ENCODE results near the gene GAREM2.

DNA sequence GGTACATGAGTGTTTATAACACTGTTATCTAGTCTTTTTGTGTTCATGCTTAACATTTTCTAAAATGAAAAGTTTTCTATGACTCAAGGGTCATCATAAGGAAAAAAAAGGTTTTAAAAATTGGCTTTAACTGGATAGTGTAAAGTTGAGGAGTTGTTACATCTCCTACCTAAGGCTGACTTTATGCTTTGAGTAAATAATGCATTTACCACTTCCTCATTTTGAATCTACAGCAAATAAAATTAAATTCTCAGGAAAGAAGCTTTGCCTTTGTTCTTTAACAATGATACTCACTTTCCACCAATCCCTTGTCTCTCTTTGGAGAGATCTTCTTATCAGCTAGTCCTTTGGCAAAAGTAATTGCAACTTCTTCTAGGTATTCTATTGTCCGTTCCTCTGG, 41.9 kb downstream of the GAREM2 start:
- TF ChIP-seq EP300 (IDR thresholded peaks at IDR 0.05; ENCODE audit: low read depth) (no peak), POLR2A (IDR thresholded peaks at IDR 0.05) (no peak), POLR2AphosphoS5 (IDR thresholded peaks at IDR 0.05) (no peak)
- TF ChIP-seq, protein P1, sequence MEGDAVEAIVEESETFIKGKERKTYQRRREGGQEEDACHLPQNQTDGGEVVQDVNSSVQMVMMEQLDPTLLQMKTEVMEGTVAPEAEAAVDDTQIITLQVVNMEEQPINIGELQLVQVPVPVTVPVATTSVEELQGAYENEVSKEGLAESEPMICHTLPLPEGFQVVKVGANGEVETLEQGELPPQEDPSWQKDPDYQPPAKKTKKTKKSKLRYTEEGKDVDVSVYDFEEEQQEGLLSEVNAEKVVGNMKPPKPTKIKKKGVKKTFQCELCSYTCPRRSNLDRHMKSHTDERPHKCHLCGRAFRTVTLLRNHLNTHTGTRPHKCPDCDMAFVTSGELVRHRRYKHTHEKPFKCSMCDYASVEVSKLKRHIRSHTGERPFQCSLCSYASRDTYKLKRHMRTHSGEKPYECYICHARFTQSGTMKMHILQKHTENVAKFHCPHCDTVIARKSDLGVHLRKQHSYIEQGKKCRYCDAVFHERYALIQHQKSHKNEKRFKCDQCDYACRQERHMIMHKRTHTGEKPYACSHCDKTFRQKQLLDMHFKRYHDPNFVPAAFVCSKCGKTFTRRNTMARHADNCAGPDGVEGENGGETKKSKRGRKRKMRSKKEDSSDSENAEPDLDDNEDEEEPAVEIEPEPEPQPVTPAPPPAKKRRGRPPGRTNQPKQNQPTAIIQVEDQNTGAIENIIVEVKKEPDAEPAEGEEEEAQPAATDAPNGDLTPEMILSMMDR (IDR thresholded peaks at IDR 0.05), result no peak
